WTC11 (cell line): Measurements from ENCODE around the gene UBE2M. TPM values are rescaled to one million over a fixed set of nuclear protein-coding genes. Genes with fewer than 3 reads are reported as not detected.
"Not testable (repeated sequence)": the region's sequence is repeated elsewhere in the genome, so short reads cannot be mapped to it uniquely, and the experiment has no call there.

Source experiments
- ATAC-seq: fragments of 200-7000 bp; cut with Tn5 transposase; 2 replicates; pipeline ENCODE4 v1.10.0; 2021; ENCODE audit warnings: mild to moderate bottlenecking, moderate library complexity
- Bru-seq: library from RNA; stranded (reverse); fragments of 400-500 nt; gene quantifications from one replicate; lab custom pipeline; 2021; lab: Mats Ljungman, UMichigan
- CTCF ChIA-PET: fragments of 300-600 bp; sonication (Branson Sonifier 250); formaldehyde crosslinking; loops from one replicate; lab custom pipeline; 2021; ENCODE audit warnings: antibody characterized with exemption; lab: Charles Lee
- POLR2A ChIA-PET: fragments of 350-600 bp; sonication (Branson Sonifier 250); formaldehyde crosslinking; loops from one replicate; lab custom pipeline; 2021; ENCODE audit warnings: antibody characterized with exemption; lab: Charles Lee
- DNase-seq: peaks from one replicate; pipeline ENCODE4 v3.0.0; 2021; ENCODE audit warnings: low spot score
- H3K27ac Mint-ChIP-seq: 2 replicates; pipeline ENCODE4 v1.8.0; 2021; ENCODE audit warnings: mixed read lengths
- H3K27me3 Mint-ChIP-seq: 2 replicates; pipeline ENCODE4 v1.8.0; 2021; ENCODE audit warnings: low read depth, mild to moderate bottlenecking, moderate library complexity, mixed read lengths
- H3K36me3 Mint-ChIP-seq: 2 replicates; pipeline ENCODE4 v1.8.0; 2021; ENCODE audit warnings: mixed read lengths
- H3K4me1 Mint-ChIP-seq: 2 replicates; pipeline ENCODE4 v1.8.0; 2022; ENCODE audit warnings: mixed read lengths
- H3K4me3 Mint-ChIP-seq: 2 replicates; pipeline ENCODE4 v1.8.0; 2021; ENCODE audit warnings: mild to moderate bottlenecking, moderate library complexity, mixed read lengths
- H3K9me3 Mint-ChIP-seq: 2 replicates; pipeline ENCODE4 v1.8.0; 2021; ENCODE audit warnings: mixed read lengths
- NR2C2 ChIP-seq: sonication (generic); formaldehyde crosslinking; IDR thresholded peaks from 2 replicates; pipeline ENCODE4 v1.8.0; 2022; ENCODE audit warnings: mild to moderate bottlenecking, missing genetic modification reagents
- NR3C1 ChIP-seq: sonication (generic); formaldehyde crosslinking; conservative IDR thresholded peaks from 2 replicates; pipeline ENCODE4 v1.8.1; 2023; ENCODE audit warnings: low read depth, mild to moderate bottlenecking, missing genetic modification reagents
- RELA ChIP-seq: sonication (generic); formaldehyde crosslinking; IDR thresholded peaks from 2 replicates; pipeline ENCODE4 v1.8.1; 2022; ENCODE audit warnings: missing genetic modification reagents, mild to moderate bottlenecking, borderline replicate concordance
- TCF7 ChIP-seq: sonication (generic); formaldehyde crosslinking; IDR thresholded peaks from 2 replicates; pipeline ENCODE4 v1.8.0; 2022; ENCODE audit warnings: mild to moderate bottlenecking, low read depth, missing genetic modification reagents, moderate library complexity
- long read RNA-seq, 3 experiments: library from RNA in 1 of 3; library from capped mRNA in 1 of 3; library from polyadenylated mRNA in 1 of 3; unstranded in 2 of 3; stranded (forward) in 1 of 3; transcript quantifications; one replicate each; pipeline ENCODE4 v2.0.0, GENCODE V29; 2021
- total RNA-seq: library from RNA; stranded (reverse); gene quantifications from 3 replicates; pipeline ENCODE4 v1.2.3, GENCODE V29; 2021
- TF ChIP-seq, protein P1 (sequence below): sonication (generic); formaldehyde crosslinking; IDR thresholded peaks from 2 replicates; pipeline ENCODE4 v1.8.1; 2023; ENCODE audit warnings: mild to moderate bottlenecking, missing genetic modification reagents, moderate library complexity
- TF ChIP-seq, protein P2 (sequence below): fragments of 250-450 bp; sonication (Bioruptor Pico); conservative IDR thresholded peaks from 2 replicates; pipeline ENCODE4 v1.9.0; 2021; ENCODE audit warnings: mild to moderate bottlenecking
- TF ChIP-seq, protein P3 (sequence below): fragments of 200-600 bp; IDR thresholded peaks from 2 replicates; pipeline ENCODE4 v1.8.0; 2022; ENCODE audit warnings: antibody characterized with exemption
- TF ChIP-seq, protein P4 (sequence below): sonication (generic); formaldehyde crosslinking; IDR thresholded peaks from 2 replicates; pipeline ENCODE4 v1.8.0; 2022; ENCODE audit warnings: mild to moderate bottlenecking, missing genetic modification reagents

Gene UBE2M
- total RNA-seq (93.7 to 105 TPM (median 97.1 TPM) in 3 replicates), Bru-seq, nascent RNA (percentile 79 among the genes with signal in this experiment)
- long read RNA-seq, experiment 1, transcript UBE2M-201 (6 exons, 1,508 nt), result major isoform, 479 of 524 reads
- long read RNA-seq, experiment 1, transcript UBE2M-203 (7 exons, 734 nt), result minor isoform, 7 of 524 reads
- long read RNA-seq, experiment 1, partial matches to known transcripts, result 8 of 524 reads
- long read RNA-seq, experiment 1, other reads (novel, unspliced or antisense), result 30 of 524 reads
- long read RNA-seq, experiment 2, transcript UBE2M-201 (6 exons, 1,508 nt), result major isoform, 132 of 192 reads
- long read RNA-seq, experiment 2, partial matches to known transcripts, result 29 of 192 reads
- long read RNA-seq, experiment 2, other reads (novel, unspliced or antisense), result 29 of 192 reads
- long read RNA-seq, experiment 3, transcript UBE2M-201 (6 exons, 1,508 nt), result major isoform, 42 of 92 reads
- long read RNA-seq, experiment 3, partial matches to known transcripts, result 43 of 92 reads
- long read RNA-seq, experiment 3, other reads (novel, unspliced or antisense), result 4 of 92 reads

DNA sequence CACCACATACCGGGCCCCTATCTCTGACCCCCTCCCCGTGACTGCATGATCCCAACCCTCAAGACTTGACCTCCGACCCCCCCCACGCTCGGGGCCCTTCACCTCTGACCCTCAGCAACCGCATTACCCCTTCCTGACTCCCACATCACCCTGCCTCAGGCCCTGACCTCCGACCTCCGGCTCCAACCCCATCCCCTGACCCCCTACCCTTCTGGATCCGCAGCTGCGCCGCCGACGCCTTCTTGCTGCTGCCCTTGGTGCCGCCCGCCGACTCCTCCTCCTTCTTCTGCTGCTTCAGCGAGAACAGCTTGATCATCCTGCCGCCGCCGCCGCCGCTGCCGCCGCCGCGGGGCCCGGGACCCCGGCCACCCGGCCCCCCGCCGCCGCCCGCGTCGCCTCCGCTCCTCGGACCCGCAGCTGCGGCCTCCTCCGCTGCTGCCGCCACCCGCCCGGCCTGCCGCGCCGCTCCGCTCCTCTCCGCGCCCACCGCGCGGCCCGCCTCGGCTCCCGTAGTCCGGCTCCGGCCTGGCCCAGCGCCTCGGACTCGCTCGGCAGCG lies at the start of gene UBE2M:
Gene UBE2M (minus strand): TSS at position 546 of the 557 bp plus-strand sequence. CDS start 230 bp downstream, at position 316.
- peaks cover 39% of the 10 kb centered on the region for H3K4me1 Mint-ChIP-seq
- H3K27me3 Mint-ChIP-seq, result peaks cover 37% of the 10 kb centered on the region
- peaks cover 19% of the 10 kb centered on the region for H3K36me3 Mint-ChIP-seq
- H3K9me3 Mint-ChIP-seq, result no peaks in the 10 kb centered on the region
- TF ChIP-seq, protein P1, sequence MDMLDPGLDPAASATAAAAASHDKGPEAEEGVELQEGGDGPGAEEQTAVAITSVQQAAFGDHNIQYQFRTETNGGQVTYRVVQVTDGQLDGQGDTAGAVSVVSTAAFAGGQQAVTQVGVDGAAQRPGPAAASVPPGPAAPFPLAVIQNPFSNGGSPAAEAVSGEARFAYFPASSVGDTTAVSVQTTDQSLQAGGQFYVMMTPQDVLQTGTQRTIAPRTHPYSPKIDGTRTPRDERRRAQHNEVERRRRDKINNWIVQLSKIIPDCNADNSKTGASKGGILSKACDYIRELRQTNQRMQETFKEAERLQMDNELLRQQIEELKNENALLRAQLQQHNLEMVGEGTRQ, result 0 out of 2 replicates have a peak, but pooled peaks have one; percentile 25
- TF ChIP-seq, protein P2, sequence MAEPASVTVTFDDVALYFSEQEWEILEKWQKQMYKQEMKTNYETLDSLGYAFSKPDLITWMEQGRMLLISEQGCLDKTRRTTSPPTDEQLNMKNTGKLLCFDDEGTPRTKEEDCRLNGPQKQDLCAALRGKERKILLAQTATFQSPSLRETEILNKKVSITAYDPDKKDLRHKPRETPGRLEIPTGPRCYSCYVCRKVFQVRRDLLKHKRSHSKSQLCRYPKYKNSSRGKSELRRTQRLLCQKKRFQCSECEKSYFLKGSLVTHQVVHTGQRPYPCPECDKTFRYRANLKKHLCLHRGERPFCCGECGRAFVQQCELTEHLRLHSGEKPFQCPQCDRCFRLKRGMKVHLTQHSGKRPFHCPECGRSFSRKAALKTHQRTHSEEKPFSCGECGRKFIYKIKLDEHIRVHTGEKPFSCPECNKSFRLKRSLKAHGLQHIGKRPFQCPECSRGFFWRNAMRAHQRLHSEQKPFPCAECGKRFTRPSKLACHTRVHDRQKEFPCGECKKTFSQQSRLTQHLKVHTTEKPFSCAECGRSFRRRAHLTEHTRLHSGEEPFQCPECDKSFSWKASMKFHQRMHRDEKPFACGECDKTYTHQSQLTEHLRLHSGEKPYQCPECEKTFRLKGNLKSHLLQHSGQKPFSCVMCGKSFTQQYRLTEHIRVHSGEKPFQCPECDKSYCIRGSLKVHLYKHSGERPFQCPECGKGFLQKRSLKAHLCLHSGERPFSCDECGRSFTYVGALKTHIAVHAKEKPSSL (CRISPR knock-in tag), result no peak
- 0 out of 2 replicates have a peak, but pooled peaks have one; percentile 22 for TF ChIP-seq TCF7 (CRISPR knock-in tag)
- TF ChIP-seq RELA (CRISPR knock-in tag), result no peak
- peak; percentile 33; the same call in 1 of the 2 replicates for TF ChIP-seq NR2C2 (CRISPR knock-in tag)
- POLR2A ChIA-PET, result interaction anchor here (0.9 to 2.8 kb wide), 3 partner anchors 14 to 39 kb away, joined by 3 to 12 read pairs (median 8); partner anchors contain the start of genes TRIM28 and ZBTB45
- H3K27ac Mint-ChIP-seq, result peak within 1 kb of the TSS; percentile 100
- DNase-seq (peak; percentile 56), ATAC-seq (no peak)
- CTCF ChIA-PET, result interaction anchor here (0.9 to 2.4 kb wide), 2 partner anchors 38 to 44 kb away, joined by 3 to 19 read pairs; partner anchors contain the start of gene ZBTB45
- H3K4me3 Mint-ChIP-seq, result peak within 1 kb of the TSS; percentile 97

DNA sequence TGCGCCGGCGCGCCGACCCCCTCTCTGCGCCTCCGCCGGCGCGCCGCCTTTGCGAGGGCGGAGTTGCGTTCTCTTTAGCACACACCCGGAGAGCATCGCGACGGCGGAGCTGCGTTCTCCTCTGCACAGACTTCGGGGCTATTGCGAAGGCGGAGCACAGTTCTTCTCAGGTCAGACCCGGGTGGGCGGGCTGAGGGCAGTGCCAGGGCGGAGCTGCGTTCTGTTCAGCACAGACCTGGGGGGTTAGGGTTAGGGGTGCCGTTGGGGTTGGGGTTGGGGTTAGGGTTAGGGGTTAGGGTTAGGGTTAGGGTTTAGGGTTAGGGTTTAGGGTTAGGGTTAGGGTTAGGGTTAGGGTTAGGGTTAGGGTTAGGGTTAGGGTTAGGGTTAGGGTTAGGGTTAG lies 48.8 kb upstream of the UBE2M start:
- ATAC-seq, DNase-seq, H3K9me3 Mint-ChIP-seq, POLR2A ChIA-PET, H3K27me3 Mint-ChIP-seq, H3K27ac Mint-ChIP-seq, CTCF ChIA-PET, H3K36me3 Mint-ChIP-seq, H3K4me3 Mint-ChIP-seq, H3K4me1 Mint-ChIP-seq: not testable (repeated sequence)

DNA sequence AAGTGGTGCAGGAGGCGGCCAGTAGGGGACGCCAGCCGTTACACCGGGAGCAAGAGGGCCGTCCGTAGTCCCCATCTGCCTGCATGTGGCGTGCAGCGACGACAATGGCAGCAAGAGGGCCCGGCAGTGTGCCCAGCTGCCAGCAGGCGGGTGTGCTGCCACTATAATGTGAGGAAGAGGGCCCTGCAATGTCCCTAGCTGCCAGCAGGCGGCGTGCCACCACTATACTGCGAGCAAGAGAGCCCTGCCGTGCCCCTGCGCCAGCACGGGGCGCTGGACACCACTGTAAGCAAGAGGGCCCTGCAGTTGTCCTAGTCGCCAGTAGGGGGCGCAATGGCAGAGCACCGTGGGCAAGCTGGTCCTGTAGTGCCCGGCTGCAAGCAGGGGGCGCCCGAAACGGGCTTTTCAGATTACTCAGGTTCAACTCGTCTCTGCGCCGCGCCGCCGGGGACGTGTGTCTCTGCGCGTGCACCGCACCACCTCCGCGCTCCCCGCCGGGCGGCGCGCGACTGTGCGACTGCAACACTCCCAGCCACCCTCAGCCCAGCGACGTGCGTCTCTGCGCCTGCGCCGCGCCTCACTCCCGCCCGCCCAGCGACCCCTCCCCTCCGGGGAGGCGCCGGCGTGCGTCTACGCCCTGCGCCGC lies 48.0 kb upstream of the UBE2M start:
- H3K36me3 Mint-ChIP-seq, DNase-seq: not testable (repeated sequence)
- TF ChIP-seq, protein P3, sequence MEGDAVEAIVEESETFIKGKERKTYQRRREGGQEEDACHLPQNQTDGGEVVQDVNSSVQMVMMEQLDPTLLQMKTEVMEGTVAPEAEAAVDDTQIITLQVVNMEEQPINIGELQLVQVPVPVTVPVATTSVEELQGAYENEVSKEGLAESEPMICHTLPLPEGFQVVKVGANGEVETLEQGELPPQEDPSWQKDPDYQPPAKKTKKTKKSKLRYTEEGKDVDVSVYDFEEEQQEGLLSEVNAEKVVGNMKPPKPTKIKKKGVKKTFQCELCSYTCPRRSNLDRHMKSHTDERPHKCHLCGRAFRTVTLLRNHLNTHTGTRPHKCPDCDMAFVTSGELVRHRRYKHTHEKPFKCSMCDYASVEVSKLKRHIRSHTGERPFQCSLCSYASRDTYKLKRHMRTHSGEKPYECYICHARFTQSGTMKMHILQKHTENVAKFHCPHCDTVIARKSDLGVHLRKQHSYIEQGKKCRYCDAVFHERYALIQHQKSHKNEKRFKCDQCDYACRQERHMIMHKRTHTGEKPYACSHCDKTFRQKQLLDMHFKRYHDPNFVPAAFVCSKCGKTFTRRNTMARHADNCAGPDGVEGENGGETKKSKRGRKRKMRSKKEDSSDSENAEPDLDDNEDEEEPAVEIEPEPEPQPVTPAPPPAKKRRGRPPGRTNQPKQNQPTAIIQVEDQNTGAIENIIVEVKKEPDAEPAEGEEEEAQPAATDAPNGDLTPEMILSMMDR, result peak; percentile 87
- TF ChIP-seq, all 79 proteins: peak for 1; not testable (repeated sequence) for 78
- H3K4me3 Mint-ChIP-seq, H3K27ac Mint-ChIP-seq, POLR2A ChIA-PET, H3K4me1 Mint-ChIP-seq, H3K9me3 Mint-ChIP-seq, H3K27me3 Mint-ChIP-seq, ATAC-seq: not testable (repeated sequence)
- CTCF ChIA-PET, result interaction anchor here (0.6 to 1.0 kb wide), 2 partner anchors 87 to 658 kb away, joined by 3 read pairs; partner anchors contain the start of gene ZBTB45

DNA sequence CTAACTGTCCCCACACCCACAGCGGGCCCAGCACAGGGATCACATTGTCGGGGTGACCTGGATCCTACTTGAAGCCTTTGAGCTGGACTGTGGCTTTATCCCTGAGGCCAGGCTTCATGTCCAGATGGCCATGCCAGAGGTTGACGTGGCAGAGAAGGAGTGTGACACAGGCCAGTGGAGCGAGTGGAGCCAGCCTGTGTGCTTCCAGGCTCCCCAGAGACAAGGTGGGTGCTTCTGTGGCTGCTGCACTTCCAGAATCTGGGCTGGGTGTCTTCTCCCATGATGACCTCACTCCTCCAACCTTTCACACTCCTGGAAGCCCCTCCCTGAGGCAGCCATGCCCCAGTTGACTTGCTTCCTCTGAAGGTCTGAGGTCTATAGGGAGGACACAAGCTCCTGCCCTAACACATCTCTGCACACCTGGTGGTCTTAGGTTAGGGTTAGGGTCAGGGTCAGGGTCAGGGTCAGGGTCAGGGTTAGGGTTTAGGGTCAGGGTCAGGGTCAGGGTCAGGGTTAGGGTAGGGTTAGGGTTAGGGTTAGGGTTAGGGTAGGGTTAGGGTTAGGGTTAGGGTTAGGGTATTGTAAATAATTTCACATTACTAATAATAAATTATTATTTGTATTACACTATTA lies 27.8 kb upstream of the UBE2M start:
- peaks cover 13% of the 10 kb centered on the region for H3K36me3 Mint-ChIP-seq
- CTCF ChIA-PET, result no interaction called here
- no peak for DNase-seq
- no peak overlapping the region for H3K27ac Mint-ChIP-seq
- H3K4me1 Mint-ChIP-seq, result peaks cover 3% of the 10 kb centered on the region
- no peaks in the 10 kb centered on the region for H3K9me3 Mint-ChIP-seq
- TF ChIP-seq, protein P4, sequence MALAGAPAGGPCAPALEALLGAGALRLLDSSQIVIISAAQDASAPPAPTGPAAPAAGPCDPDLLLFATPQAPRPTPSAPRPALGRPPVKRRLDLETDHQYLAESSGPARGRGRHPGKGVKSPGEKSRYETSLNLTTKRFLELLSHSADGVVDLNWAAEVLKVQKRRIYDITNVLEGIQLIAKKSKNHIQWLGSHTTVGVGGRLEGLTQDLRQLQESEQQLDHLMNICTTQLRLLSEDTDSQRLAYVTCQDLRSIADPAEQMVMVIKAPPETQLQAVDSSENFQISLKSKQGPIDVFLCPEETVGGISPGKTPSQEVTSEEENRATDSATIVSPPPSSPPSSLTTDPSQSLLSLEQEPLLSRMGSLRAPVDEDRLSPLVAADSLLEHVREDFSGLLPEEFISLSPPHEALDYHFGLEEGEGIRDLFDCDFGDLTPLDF (CRISPR knock-in tag), result no peak
- TF ChIP-seq NR3C1, result no peak
- TF ChIP-seq, all 79 proteins: peak for 0
- no peak for ATAC-seq
- Mint-ChIP-seq H3K4me3 (no peak overlapping the region), H3K27me3 (no peaks in the 10 kb centered on the region)
- POLR2A ChIA-PET, result no interaction called here
